Stimulated activated CD8-positive, alpha-beta memory T cell treated with anti-CD3 and anti-CD28 coated beads, Interleukin-15, amount 100 ng/mL, for 1 hour (primary cell): ENCODE measurements around the gene TLCD3B.

ENCODE experiments used
- DNase-seq: peaks from one replicate; pipeline ENCODE4 v3.0.0-alpha.2; 2020; ENCODE audit warnings: low read depth

TLCD3B gene

GRCh38 chr16:30030841-30031413 is at the start of gene TLCD3B:
Gene TLCD3B (minus strand): TSS chr16:30031271. CDS start chr16:30030527, 744 bp downstream.
- no peak for DNase-seq

- no peak for DNase-seq
These were observed 48.4 kb upstream of the TLCD3B start for GRCh38 chr16:30079480-30079879.

- no peak for DNase-seq
These were observed 47.7 kb upstream of the TLCD3B start for GRCh38 chr16:30078744-30079143.

GRCh38 chr16:30077656-30078055 is 46.6 kb upstream of the TLCD3B start:
- no peak for DNase-seq

- no peak for DNase-seq
These were observed 45.3 kb upstream of the TLCD3B start for GRCh38 chr16:30076276-30076791.

- DNase-seq = peak; percentile 76
These were observed 44.6 kb upstream of the TLCD3B start, which contains the start of gene PPP4C for GRCh38 chr16:30075503-30076275. Gene PPP4C (plus strand): TSS chr16:30075994. CDS start chr16:30076378, 384 bp downstream.

GRCh38 chr16:30070490-30070889 is 39.4 kb upstream of the TLCD3B start:
- DNase-seq = no peak

GRCh38 chr16:30069611-30070462 is 38.8 kb upstream of the TLCD3B start:
- DNase-seq = no peak

GRCh38 chr16:30068750-30069610 is 37.9 kb upstream of the TLCD3B start:
- DNase-seq = no peak

- no peak for DNase-seq
These were observed 37.3 kb upstream of the TLCD3B start for GRCh38 chr16:30068333-30068732.

- no peak for DNase-seq
These were observed 36.5 kb upstream of the TLCD3B start for GRCh38 chr16:30067584-30067916.

GRCh38 chr16:30066761-30067583 is 35.9 kb upstream of the TLCD3B start:
- no peak for DNase-seq

- DNase-seq = no peak
These were observed 35.1 kb upstream of the TLCD3B start for GRCh38 chr16:30065943-30066760.

- DNase-seq = peak; percentile 84
These were observed 34.3 kb upstream of the TLCD3B start, which contains the start of gene ALDOA for GRCh38 chr16:30065102-30065942. Gene ALDOA (plus strand): TSS chr16:30065760. CDS start chr16:30066898, 1,138 bp downstream.

- no peak for DNase-seq
These were observed 33.6 kb upstream of the TLCD3B start for GRCh38 chr16:30064729-30065101.

- peak; percentile 49 for DNase-seq
These were observed 33.0 kb upstream of the TLCD3B start for GRCh38 chr16:30063893-30064728.

- no peak for DNase-seq
These were observed 32.3 kb upstream of the TLCD3B start for GRCh38 chr16:30063278-30063892.
